HG02840 (cell line): Measurements from ENCODE around the gene OAS1.

Source experiments
- ATAC-seq: cut with Tn5 transposase; IDR thresholded peaks from one replicate; pipeline ENCODE4 v1.9.1; 2021; ENCODE audit warnings: mild to moderate bottlenecking, moderate library complexity, moderate number of reproducible peaks; ENCODE audit not compliant: unreplicated experiment, low FRiP score

Gene OAS1

GRCh38 chr12:112906712-112907414 is at the start of gene OAS1:
Gene OAS1 (plus strand): TSS chr12:112906962. CDS start chr12:112907040, 78 bp downstream.
- peak; percentile 57 for ATAC-seq

GRCh38 chr12:112859291-112859690 is 47.5 kb upstream of the OAS1 start:
- ATAC-seq = no peak

GRCh38 chr12:112860181-112860580 is 46.6 kb upstream of the OAS1 start:
- no peak for ATAC-seq

GRCh38 chr12:112861284-112861683 is 45.5 kb upstream of the OAS1 start:
- no peak for ATAC-seq

- ATAC-seq = no peak
Measured at GRCh38 chr12:112862636-112863290, 44.0 kb upstream of the OAS1 start.

GRCh38 chr12:112868459-112869041 is 38.2 kb upstream of the OAS1 start:
- no peak for ATAC-seq

- ATAC-seq = no peak
Measured at GRCh38 chr12:112869091-112869490, 37.7 kb upstream of the OAS1 start.

- ATAC-seq = no peak
Measured at GRCh38 chr12:112869778-112870177, 37.0 kb upstream of the OAS1 start.

- no peak for ATAC-seq
Measured at GRCh38 chr12:112870267-112870980, 36.3 kb upstream of the OAS1 start.

GRCh38 chr12:112875608-112876007 is 31.2 kb upstream of the OAS1 start:
- ATAC-seq = no peak

GRCh38 chr12:112876506-112876905 is 30.3 kb upstream of the OAS1 start:
- no peak for ATAC-seq

- ATAC-seq = no peak
Measured at GRCh38 chr12:112877006-112877405, 29.8 kb upstream of the OAS1 start.

GRCh38 chr12:112878488-112878887 is 28.3 kb upstream of the OAS1 start:
- ATAC-seq = no peak

GRCh38 chr12:112879191-112879705 is 27.5 kb upstream of the OAS1 start:
- no peak for ATAC-seq

- ATAC-seq = no peak
Measured at GRCh38 chr12:112881602-112882001, 25.2 kb upstream of the OAS1 start.

GRCh38 chr12:112885236-112885635 is 21.5 kb upstream of the OAS1 start:
- ATAC-seq = no peak

- no peak for ATAC-seq
Measured at GRCh38 chr12:112887550-112887949, 19.2 kb upstream of the OAS1 start.

- ATAC-seq = no peak
Measured at GRCh38 chr12:112891093-112892024, 15.4 kb upstream of the OAS1 start.

- ATAC-seq = no peak
Measured at GRCh38 chr12:112892856-112893255, 13.9 kb upstream of the OAS1 start.

- ATAC-seq = no peak
Measured at GRCh38 chr12:112894128-112894527, 12.6 kb upstream of the OAS1 start.
